HG02610 (cell line): ENCODE data around the gene GOLGA2.
"Not testable (repeated sequence)": the region's sequence is repeated elsewhere in the genome, so short reads cannot be mapped to it uniquely, and the experiment has no call there.

Experiments used
- ATAC-seq: cut with Tn5 transposase; IDR thresholded peaks from one replicate; pipeline ENCODE4 v1.9.1; 2021; ENCODE audit warnings: mild to moderate bottlenecking, moderate library complexity; ENCODE audit not compliant: unreplicated experiment

The GOLGA2 gene

GRCh38 chr9:128296340-128297220 is 20.8 kb upstream of the GOLGA2 start:
- ATAC-seq: no peak

GRCh38 chr9:128294142-128294541 is 18.3 kb upstream of the GOLGA2 start:
- no peak for ATAC-seq

GRCh38 chr9:128293091-128293490 is 17.3 kb upstream of the GOLGA2 start:
- ATAC-seq: no peak

GRCh38 chr9:128292009-128292408 is 16.2 kb upstream of the GOLGA2 start:
- ATAC-seq: no peak

GRCh38 chr9:128288273-128289004 is 12.6 kb upstream of the GOLGA2 start:
- ATAC-seq: no peak

- no peak for ATAC-seq
Observed at GRCh38 chr9:128286440-128286839, 10.6 kb upstream of the GOLGA2 start.

- no peak for ATAC-seq
Observed at GRCh38 chr9:128285033-128285784, 9.4 kb upstream of the GOLGA2 start.

GRCh38 chr9:128282500-128282899 is 6.7 kb upstream of the GOLGA2 start:
- ATAC-seq: no peak

- ATAC-seq: no peak
Observed at GRCh38 chr9:128280084-128280622, 4.3 kb upstream of the GOLGA2 start.

GRCh38 chr9:128279088-128280073 is 3.6 kb upstream of the GOLGA2 start:
- ATAC-seq: not testable (repeated sequence)

- ATAC-seq: no peak
Observed at GRCh38 chr9:128276574-128277270, 915 bp upstream of the GOLGA2 start.

- peak; percentile 94 for ATAC-seq
Observed at GRCh38 chr9:128276008-128276573, 284 bp upstream of the GOLGA2 start, which contains the start of gene SWI5. Gene SWI5 (plus strand): TSS chr9:128276276.

GRCh38 chr9:128274245-128274644 is 1.6 kb downstream of the GOLGA2 start:
- no peak for ATAC-seq

GRCh38 chr9:128271512-128271911 is 4.3 kb downstream of the GOLGA2 start:
- no peak for ATAC-seq

GRCh38 chr9:128271112-128271511 is 4.7 kb downstream of the GOLGA2 start:
- no peak for ATAC-seq

- no peak for ATAC-seq
Observed at GRCh38 chr9:128266868-128267590, 8.8 kb downstream of the GOLGA2 start.

GRCh38 chr9:128265348-128265847 is 10.4 kb downstream of the GOLGA2 start:
- no peak for ATAC-seq

GRCh38 chr9:128262687-128263086 is 13.1 kb downstream of the GOLGA2 start:
- no peak for ATAC-seq
